SK-N-MC (cell line): Measurements from ENCODE around the gene PHC3.
A peak's percentile ranks its signal among the peaks of the same experiment; 100 is the strongest.
"Not testable (repeated sequence)": the region's sequence is repeated elsewhere in the genome, so short reads cannot be mapped to it uniquely, and the experiment has no call there.

ENCODE experiments used
- DNase-seq: peaks from one replicate; pipeline ENCODE4 v3.0.0-alpha.2; 2011; ENCODE audit warnings: low read depth, low spot score
- H3K27ac ChIP-seq: fragments of 200-600 bp; sonication (generic); 2 replicates; pipeline ENCODE4 v1.5.1; 2016; ENCODE audit warnings: mixed run types
- H3K36me3 ChIP-seq: fragments of 200-600 bp; sonication (generic); 2 replicates; pipeline ENCODE4 v1.6.1; 2017; ENCODE audit warnings: antibody characterized with exemption, low read length, mixed read lengths; ENCODE audit not compliant: insufficient read depth
- H3K4me3 ChIP-seq: fragments of 200-600 bp; sonication (generic); 2 replicates; pipeline ENCODE4 v1.5.1; 2016
- H3K9ac ChIP-seq: fragments of 200-600 bp; sonication (generic); 2 replicates; pipeline ENCODE4 v1.8.0; 2017; ENCODE audit warnings: mixed run types, mixed read lengths; ENCODE audit not compliant: insufficient read length
- H3K9me3 ChIP-seq: fragments of 200-600 bp; sonication (generic); 2 replicates; pipeline ENCODE4 v1.6.1; 2017; ENCODE audit warnings: low read depth, mild to moderate bottlenecking, antibody characterized with exemption, low read length, moderate library complexity, mixed read lengths
- EZH2 ChIP-seq: fragments of 200-600 bp; sonication (generic); IDR thresholded peaks from one replicate; pipeline ENCODE4 v1.6.1; 2017; ENCODE audit warnings: antibody characterized with exemption
- FOXP2 ChIP-seq: optimal IDR thresholded peaks from 2 replicates; pipeline ENCODE3; 2011; ENCODE audit warnings: mild to moderate bottlenecking, moderate library complexity; ENCODE audit not compliant: insufficient read depth; ENCODE audit errors: extremely low read length, control extremely low read depth
- POLR2AphosphoS5 ChIP-seq: IDR thresholded peaks from 2 replicates; pipeline ENCODE4 v1.6.1; 2012; ENCODE audit warnings: mild to moderate bottlenecking, low read depth, low read length, borderline replicate concordance

PHC3 gene

GRCh38 chr3:170201527-170201926, 20.0 kb upstream of the PHC3 start:
- Histone ChIP-seq H3K9me3 (no peaks in the 10 kb centered on the region), H3K36me3 (no peaks in the 10 kb centered on the region), H3K27ac (no peak overlapping the region), H3K4me3 (no peak overlapping the region), H3K9ac (no peak overlapping the region)
- no peak for DNase-seq
- TF ChIP-seq POLR2AphosphoS5 (no peak), FOXP2 (no peak), EZH2 (no peak)

- TF ChIP-seq POLR2AphosphoS5 (no peak), FOXP2 (no peak)
- Histone ChIP-seq H3K9ac (no peak overlapping the region), H3K9me3 (no peaks in the 10 kb centered on the region), H3K36me3 (no peaks in the 10 kb centered on the region), H3K4me3 (no peak overlapping the region), H3K27ac (no peak overlapping the region)
- no peak for DNase-seq
Measured at GRCh38 chr3:170200987-170201386, 19.5 kb upstream of the PHC3 start.

- Histone ChIP-seq H3K4me3 (no peak overlapping the region), H3K36me3 (no peaks in the 10 kb centered on the region), H3K9ac (no peak overlapping the region), H3K27ac (no peak overlapping the region), H3K9me3 (no peaks in the 10 kb centered on the region)
- TF ChIP-seq EZH2: no peak
- TF ChIP-seq POLR2AphosphoS5: no peak
- no peak for DNase-seq
Measured at GRCh38 chr3:170196833-170197232, 15.3 kb upstream of the PHC3 start.

DNA sequence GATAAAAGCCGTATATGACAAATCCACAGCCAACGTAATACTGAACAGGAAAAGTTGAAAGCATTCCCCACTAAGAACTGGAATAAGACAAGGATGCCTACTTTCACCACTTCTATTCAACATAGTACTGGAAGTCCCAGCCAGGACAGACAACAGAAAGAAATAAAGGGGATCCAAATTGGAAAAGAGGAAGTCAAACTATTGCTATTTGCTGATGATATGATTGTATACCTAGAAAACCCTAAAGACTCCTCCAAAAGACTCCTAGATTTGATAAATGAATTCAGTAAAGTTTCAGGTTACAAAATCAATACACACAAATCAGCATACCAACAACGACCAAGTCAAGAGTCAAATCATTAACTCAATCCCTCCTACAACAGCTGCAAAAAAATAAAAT, 14.2 kb upstream of the PHC3 start:
- H3K27ac ChIP-seq: not testable (repeated sequence)

GRCh38 chr3:170189398-170190256, 8.1 kb upstream of the PHC3 start:
- H3K4me3 ChIP-seq: peak overlapping the region; percentile 50
- H3K36me3 ChIP-seq: no peaks in the 10 kb centered on the region
- no peaks in the 10 kb centered on the region for H3K9me3 ChIP-seq
- DNase-seq: no peak
- TF ChIP-seq EZH2: no peak
- TF ChIP-seq FOXP2: no peak
- TF ChIP-seq POLR2AphosphoS5: no peak
- no peak overlapping the region for H3K9ac ChIP-seq
- H3K27ac ChIP-seq: no peak overlapping the region

More for the DNA sequence above, 14.2 kb upstream of the PHC3 start:
- not testable (repeated sequence) for H3K9me3 ChIP-seq, DNase-seq, H3K36me3 ChIP-seq, H3K9ac ChIP-seq, H3K4me3 ChIP-seq

GRCh38 chr3:170180079-170180907, 1.2 kb downstream of the PHC3 start:
- peak overlapping the region; percentile 91 for H3K9ac ChIP-seq
- H3K9me3 ChIP-seq: no peaks in the 10 kb centered on the region
- no peak for DNase-seq
- TF ChIP-seq EZH2 (no peak), FOXP2 (no peak), POLR2AphosphoS5 (no peak)
- H3K27ac ChIP-seq: peak overlapping the region; percentile 61; the same call in 1 of the 2 replicates
- peak overlapping the region; percentile 91 for H3K4me3 ChIP-seq
- peaks cover 36% of the 10 kb centered on the region for H3K36me3 ChIP-seq

- peak overlapping the region; percentile 91 for H3K9ac ChIP-seq
- H3K36me3 ChIP-seq: peaks cover 44% of the 10 kb centered on the region
- peak overlapping the region; percentile 91 for H3K4me3 ChIP-seq
- no peak for TF ChIP-seq POLR2AphosphoS5
- TF ChIP-seq FOXP2: no peak
- no peak for TF ChIP-seq EZH2
- no peaks in the 10 kb centered on the region for H3K9me3 ChIP-seq
- DNase-seq: no peak
- H3K27ac ChIP-seq: no peak overlapping the region
Measured at GRCh38 chr3:170179432-170179831, 2.1 kb downstream of the PHC3 start.

GRCh38 chr3:170178651-170179050, 2.9 kb downstream of the PHC3 start:
- no peak for TF ChIP-seq EZH2
- no peak for TF ChIP-seq POLR2AphosphoS5
- no peak for TF ChIP-seq FOXP2
- no peak overlapping the region for H3K27ac ChIP-seq
- no peaks in the 10 kb centered on the region for H3K9me3 ChIP-seq
- no peak for DNase-seq
- no peak overlapping the region; the same call in 1 of the 2 replicates for H3K4me3 ChIP-seq
- peak overlapping the region; percentile 91 for H3K9ac ChIP-seq
- H3K36me3 ChIP-seq: peaks cover 50% of the 10 kb centered on the region

- no peak for DNase-seq
- Histone ChIP-seq H3K9me3 (no peaks in the 10 kb centered on the region), H3K4me3 (no peak overlapping the region), H3K27ac (no peak overlapping the region), H3K9ac (peak overlapping the region; percentile 37), H3K36me3 (peaks cover 89% of the 10 kb centered on the region)
- no peak for TF ChIP-seq FOXP2
- no peak for TF ChIP-seq EZH2
- no peak for TF ChIP-seq POLR2AphosphoS5
Measured at GRCh38 chr3:170171563-170171962, 10.0 kb downstream of the PHC3 start.
